Osteoblast (primary cell): Measurements from ENCODE around the gene MAGED2. TPM values are rescaled to one million over a fixed set of nuclear protein-coding genes. Genes with fewer than 3 reads are reported as not detected.
"Not testable (repeated sequence)": the region's sequence is repeated elsewhere in the genome, so short reads cannot be mapped to it uniquely, and the experiment has no call there.

Source experiments
- DNase-seq: peaks from one replicate; pipeline ENCODE4 v3.0.0; 2011; ENCODE audit warnings: low spot score, mixed read lengths; ENCODE audit not compliant: insufficient read length; ENCODE audit errors: missing footprints
- H2AFZ ChIP-seq: 2 replicates; pipeline ENCODE4 v1.6.0; 2011; ENCODE audit warnings: mild to moderate bottlenecking, low read length
- H3K27ac ChIP-seq: 2 replicates; pipeline ENCODE4 v1.5.1; 2011; ENCODE audit warnings: mild to moderate bottlenecking, low read depth, low read length, moderate library complexity
- H3K27me3 ChIP-seq: 2 replicates; pipeline ENCODE4 v1.6.0; 2012; ENCODE audit warnings: mild to moderate bottlenecking, control low read depth, inconsistent platforms, low read length, moderate library complexity; ENCODE audit not compliant: insufficient read depth
- H3K36me3 ChIP-seq: 2 replicates; pipeline ENCODE4 v1.5.1; 2011; ENCODE audit warnings: mild to moderate bottlenecking, low read length, control low read depth, moderate library complexity; ENCODE audit not compliant: insufficient read depth
- H3K4me1 ChIP-seq: 2 replicates; pipeline ENCODE4 v1.5.1; 2011; ENCODE audit warnings: mild to moderate bottlenecking, low read length, control low read depth, moderate library complexity; ENCODE audit not compliant: insufficient read depth
- H3K4me2 ChIP-seq: 2 replicates; pipeline ENCODE4 v1.6.0; 2011; ENCODE audit warnings: mild to moderate bottlenecking, low read length; ENCODE audit not compliant: insufficient read depth
- H3K4me3 ChIP-seq: fragments of 200-600 bp; sonication (generic); 3 replicates; pipeline ENCODE4 v1.5.1; 2012; ENCODE audit warnings: mild to moderate bottlenecking, low read length, inconsistent platforms; ENCODE audit not compliant: insufficient read depth
- H3K79me2 ChIP-seq: 2 replicates; pipeline ENCODE4 v1.6.0; 2012; ENCODE audit warnings: mild to moderate bottlenecking, low read length, control low read depth, inconsistent platforms; ENCODE audit not compliant: insufficient read depth
- H3K9me3 ChIP-seq: 2 replicates; pipeline ENCODE4 v1.5.1; 2011; ENCODE audit warnings: low read depth, low read length, control low read depth
- H4K20me1 ChIP-seq: 2 replicates; pipeline ENCODE4 v1.6.0; 2012; ENCODE audit warnings: mild to moderate bottlenecking, low read length, control low read depth; ENCODE audit not compliant: insufficient read depth
- total RNA-seq: library from RNA; depleted of rRNA; stranded (reverse); fragments of >200 nt; gene quantifications from 2 replicates; pipeline ENCODE4 v1.2.3, GENCODE V29; 2012
- TF ChIP-seq, protein P1 (sequence below): IDR thresholded peaks from 2 replicates; pipeline ENCODE4 v1.5.1; 2011; ENCODE audit warnings: mild to moderate bottlenecking, low read depth, low read length, moderate library complexity; ENCODE audit errors: extremely low read depth

MAGED2 gene
- total RNA-seq, 1 donor: 200 TPM

DNA sequence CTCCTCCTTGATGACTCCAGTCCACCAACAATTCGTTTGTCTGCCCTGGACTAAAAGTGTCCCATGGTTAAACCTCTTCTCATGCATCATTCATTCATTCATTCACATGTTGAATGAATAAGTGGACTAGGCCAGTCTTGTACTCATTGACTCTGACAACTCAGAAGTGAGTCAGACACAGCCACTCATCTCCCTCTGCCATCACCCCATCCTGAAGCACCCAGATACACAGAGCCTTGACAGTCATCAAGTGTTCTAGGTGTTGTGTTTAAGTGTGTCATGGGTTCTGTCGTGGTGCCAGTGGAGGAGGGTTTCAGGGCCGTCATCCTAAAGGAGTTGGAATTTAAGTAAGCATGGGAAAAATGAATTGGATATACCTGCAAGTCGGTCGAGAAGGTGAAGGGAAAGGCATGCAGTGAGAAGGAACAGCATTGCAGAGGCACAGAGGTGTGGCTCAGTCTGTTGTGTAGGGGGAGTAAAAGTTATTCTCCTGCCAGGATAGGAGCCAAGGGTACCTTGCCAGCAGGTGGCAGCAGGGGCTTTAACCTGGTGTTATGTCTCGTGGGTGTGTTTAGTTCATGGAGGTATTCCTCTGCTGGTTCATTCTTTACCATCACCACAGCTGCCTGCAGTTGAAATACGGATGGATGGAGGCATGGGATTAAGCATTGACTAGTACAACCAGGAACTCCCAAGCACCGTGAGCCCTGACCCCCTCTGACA lies 18.3 kb downstream of the MAGED2 start:
- no peak overlapping the region for H3K27ac ChIP-seq
- no peaks in the 10 kb centered on the region for H3K36me3 ChIP-seq
- H2AFZ ChIP-seq: no peak overlapping the region
- H3K27me3 ChIP-seq: no peaks in the 10 kb centered on the region
- no peaks in the 10 kb centered on the region for H3K4me1 ChIP-seq
- TF ChIP-seq, protein P1, sequence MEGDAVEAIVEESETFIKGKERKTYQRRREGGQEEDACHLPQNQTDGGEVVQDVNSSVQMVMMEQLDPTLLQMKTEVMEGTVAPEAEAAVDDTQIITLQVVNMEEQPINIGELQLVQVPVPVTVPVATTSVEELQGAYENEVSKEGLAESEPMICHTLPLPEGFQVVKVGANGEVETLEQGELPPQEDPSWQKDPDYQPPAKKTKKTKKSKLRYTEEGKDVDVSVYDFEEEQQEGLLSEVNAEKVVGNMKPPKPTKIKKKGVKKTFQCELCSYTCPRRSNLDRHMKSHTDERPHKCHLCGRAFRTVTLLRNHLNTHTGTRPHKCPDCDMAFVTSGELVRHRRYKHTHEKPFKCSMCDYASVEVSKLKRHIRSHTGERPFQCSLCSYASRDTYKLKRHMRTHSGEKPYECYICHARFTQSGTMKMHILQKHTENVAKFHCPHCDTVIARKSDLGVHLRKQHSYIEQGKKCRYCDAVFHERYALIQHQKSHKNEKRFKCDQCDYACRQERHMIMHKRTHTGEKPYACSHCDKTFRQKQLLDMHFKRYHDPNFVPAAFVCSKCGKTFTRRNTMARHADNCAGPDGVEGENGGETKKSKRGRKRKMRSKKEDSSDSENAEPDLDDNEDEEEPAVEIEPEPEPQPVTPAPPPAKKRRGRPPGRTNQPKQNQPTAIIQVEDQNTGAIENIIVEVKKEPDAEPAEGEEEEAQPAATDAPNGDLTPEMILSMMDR: no peak
- H3K4me3 ChIP-seq: no peak overlapping the region
- H3K79me2 ChIP-seq: no peaks in the 10 kb centered on the region
- no peaks in the 10 kb centered on the region for H4K20me1 ChIP-seq
- no peak for DNase-seq
- no peaks in the 10 kb centered on the region for H3K9me3 ChIP-seq
- H3K4me2 ChIP-seq: no peak overlapping the region

DNA sequence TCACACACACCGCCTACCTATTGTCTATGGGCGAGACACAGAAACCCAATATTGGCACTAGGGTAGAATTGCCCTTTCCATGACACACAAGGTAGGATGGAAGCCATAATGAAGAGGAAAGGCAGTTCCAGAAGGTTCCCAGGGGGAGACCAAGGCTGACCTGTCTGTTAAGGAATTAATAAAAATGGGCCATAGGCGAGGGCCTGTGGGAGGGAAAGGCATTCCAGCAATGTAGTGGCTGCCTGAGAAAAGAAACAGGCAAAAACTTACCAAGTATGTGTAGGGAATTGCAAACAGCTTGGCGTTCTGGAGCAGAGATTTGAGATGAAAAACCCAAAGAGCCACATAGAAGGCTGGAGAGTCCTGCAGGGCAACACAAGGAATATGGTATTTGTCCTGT lies 19.1 kb downstream of the MAGED2 start:
- no peak overlapping the region for H3K4me2 ChIP-seq
- H3K27ac ChIP-seq: no peak overlapping the region
- H3K4me3 ChIP-seq: no peak overlapping the region
- TF ChIP-seq, protein P1: no peak
- no peak overlapping the region for H2AFZ ChIP-seq
- H3K4me1 ChIP-seq: no peaks in the 10 kb centered on the region
- H3K27me3 ChIP-seq: no peaks in the 10 kb centered on the region
- no peaks in the 10 kb centered on the region for H4K20me1 ChIP-seq
- no peaks in the 10 kb centered on the region for H3K9me3 ChIP-seq
- DNase-seq: no peak
- no peaks in the 10 kb centered on the region for H3K36me3 ChIP-seq
- H3K79me2 ChIP-seq: no peaks in the 10 kb centered on the region

DNA sequence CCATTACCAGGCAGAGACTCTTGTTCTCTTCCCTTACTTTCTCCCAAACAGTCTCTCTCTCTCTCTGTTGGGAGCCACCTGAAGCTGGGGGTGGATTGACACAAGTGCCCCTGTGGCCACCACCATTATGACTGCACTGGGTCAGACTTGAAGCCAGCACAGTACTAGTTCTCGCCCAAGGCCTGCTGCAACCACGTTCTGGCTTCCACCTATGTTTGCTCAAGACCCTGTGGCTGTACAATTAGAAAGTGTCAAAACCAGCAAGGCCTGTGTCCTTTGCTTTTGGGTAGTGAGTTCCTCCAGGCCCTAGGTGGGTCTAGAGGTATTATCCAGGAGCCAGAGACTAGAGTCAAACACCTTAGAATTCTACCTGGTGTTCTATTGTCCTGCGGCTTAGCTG lies 31.0 kb downstream of the MAGED2 start:
- H3K4me1 ChIP-seq: no peaks in the 10 kb centered on the region
- no peak for DNase-seq
- no peaks in the 10 kb centered on the region for H3K36me3 ChIP-seq
- H3K4me2 ChIP-seq: no peak overlapping the region
- no peaks in the 10 kb centered on the region for H3K9me3 ChIP-seq
- no peaks in the 10 kb centered on the region for H3K79me2 ChIP-seq
- no peak overlapping the region for H3K27ac ChIP-seq
- TF ChIP-seq, protein P1: no peak
- H4K20me1 ChIP-seq: no peaks in the 10 kb centered on the region
- no peak overlapping the region for H2AFZ ChIP-seq
- H3K27me3 ChIP-seq: no peaks in the 10 kb centered on the region
- H3K4me3 ChIP-seq: no peak overlapping the region

DNA sequence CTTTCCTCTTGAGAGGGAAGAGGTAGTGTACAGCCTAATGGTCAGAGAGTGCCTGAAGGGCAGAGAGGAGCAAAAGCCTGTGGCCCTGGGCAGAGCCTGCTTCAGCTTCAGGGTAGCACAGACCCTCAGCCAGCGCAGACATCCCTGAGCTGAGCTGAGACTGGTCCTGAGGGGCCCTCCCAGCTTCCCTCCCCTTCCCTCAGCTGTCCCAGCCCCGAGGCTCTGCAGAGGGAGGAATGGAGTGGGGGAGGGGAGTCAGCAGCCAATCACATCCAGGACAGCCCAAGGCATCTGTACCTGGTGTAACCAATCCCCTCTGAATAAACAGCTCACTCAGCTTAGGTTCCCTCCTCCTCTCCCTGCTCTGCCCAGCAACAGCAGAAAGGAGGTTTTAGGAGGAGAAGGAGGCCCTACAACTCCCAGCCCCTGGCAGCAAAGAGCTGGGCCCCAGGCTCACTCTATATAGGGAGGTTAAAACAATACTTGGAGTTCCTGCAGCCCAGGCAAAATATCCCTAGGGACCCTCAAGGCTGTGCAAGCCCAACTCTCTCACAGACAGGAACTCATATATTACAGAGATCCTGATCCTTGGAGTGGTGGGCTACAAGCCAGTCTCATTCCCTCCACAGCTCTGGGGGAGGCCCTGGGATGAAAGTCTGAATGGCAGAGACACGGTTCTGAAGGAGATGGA lies 33.8 kb downstream of the MAGED2 start:
- not testable (repeated sequence) for DNase-seq, H4K20me1 ChIP-seq, H3K9me3 ChIP-seq, H2AFZ ChIP-seq, H3K79me2 ChIP-seq, H3K4me3 ChIP-seq, H3K4me2 ChIP-seq, H3K36me3 ChIP-seq, H3K27ac ChIP-seq, H3K4me1 ChIP-seq, H3K27me3 ChIP-seq
